GM19438 (cell line): ENCODE results near the gene MRAP.

Experiments
- ATAC-seq: cut with Tn5 transposase; IDR thresholded peaks from one replicate; pipeline ENCODE4 v1.9.1; 2021; ENCODE audit warnings: low read depth; ENCODE audit not compliant: unreplicated experiment

Gene MRAP

DNA sequence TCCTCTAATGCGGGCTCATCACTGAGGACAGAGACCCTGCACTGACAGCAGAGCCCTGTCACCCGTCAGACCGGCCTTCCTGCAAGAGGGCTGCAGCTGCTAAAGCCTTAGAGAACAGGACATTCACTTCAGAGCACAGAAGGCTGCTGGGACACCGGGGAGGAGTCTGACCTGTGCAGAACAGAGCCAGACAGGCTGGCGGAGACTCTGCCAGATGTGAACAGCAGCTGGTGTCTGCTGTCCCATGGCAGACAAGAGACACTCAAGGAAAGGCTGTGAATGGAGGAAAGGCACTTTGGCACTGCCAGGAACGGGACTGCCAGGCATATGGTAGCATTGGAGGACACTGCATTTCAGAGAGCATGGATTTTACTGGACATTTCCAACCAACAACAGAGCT, 21.4 kb downstream of the MRAP start:
- ATAC-seq, result no peak

DNA sequence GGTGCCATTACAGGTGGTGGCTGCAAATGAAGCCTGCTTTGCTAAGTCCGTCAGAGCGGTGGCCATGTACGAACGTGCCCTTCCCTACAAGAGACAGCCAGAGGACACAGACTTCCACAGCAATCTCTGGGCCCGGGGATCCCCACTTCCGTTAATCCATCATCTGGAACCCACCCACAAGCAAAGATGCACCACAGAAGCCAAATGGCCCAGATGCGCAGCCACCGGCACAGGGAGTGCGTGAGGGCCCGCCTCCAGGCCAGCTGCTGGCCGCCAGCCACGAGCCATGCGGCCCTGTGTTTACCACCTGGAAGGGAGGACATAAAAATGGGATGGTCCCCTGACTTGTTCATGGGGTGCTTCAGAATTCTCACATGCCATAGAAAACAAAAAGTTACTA, 22.1 kb downstream of the MRAP start:
- ATAC-seq, result no peak

DNA sequence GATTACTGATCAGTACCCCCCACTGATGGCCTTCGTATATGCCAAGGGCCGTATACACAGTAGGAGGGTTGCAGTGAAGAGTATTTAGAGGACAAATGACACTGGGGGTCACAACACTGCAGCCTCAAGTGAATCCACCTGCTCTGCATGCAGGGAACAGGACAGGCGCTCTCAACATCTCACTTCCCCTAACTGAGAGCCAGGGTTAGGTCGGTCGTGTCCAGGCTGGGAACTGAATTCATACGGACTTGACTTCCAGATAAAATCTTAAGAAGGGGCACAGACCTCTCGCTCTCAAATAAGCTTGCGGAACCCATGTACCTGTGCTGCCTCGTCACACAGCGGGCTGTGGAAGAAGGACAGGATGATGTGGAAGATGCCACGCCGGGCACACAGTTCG, 22.8 kb downstream of the MRAP start:
- no peak for ATAC-seq

DNA sequence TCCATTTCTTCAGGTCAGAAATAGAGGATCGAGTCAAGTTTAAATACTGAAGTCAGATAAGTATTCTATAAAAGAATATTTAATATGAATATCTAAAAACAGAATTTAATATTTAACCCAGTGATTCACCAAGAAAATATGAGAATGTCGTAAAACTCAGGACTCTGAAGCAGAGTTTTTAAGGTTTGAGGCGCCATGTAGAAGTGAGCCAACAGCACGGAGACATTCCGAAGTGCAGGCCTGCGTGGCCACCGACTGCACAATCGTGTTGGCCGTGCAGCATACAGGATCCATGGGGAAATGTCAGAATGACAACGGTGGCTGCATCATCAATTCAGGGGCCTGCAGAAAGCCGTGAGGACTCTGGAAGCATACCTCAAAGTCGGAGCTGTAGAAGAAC, 23.4 kb downstream of the MRAP start:
- ATAC-seq, result no peak

DNA sequence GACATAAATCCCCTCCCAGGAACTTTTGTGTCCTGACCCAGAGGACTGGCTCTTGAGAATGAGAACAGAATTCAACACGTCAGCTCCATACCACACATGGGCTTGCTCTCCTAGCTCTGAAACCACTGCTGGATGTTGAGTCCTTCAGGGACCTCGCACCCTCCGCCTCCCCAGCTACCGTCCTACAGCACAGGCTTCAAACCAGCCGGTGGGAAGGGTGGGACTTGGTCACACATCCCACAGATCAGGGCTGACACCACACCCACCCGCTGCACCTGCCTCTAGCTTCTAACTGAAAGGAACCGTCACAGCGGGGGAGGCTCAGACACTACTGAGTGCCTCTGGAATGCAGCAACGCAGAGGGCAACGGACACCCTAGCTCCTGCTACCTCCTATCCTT, 24.0 kb downstream of the MRAP start:
- no peak for ATAC-seq

DNA sequence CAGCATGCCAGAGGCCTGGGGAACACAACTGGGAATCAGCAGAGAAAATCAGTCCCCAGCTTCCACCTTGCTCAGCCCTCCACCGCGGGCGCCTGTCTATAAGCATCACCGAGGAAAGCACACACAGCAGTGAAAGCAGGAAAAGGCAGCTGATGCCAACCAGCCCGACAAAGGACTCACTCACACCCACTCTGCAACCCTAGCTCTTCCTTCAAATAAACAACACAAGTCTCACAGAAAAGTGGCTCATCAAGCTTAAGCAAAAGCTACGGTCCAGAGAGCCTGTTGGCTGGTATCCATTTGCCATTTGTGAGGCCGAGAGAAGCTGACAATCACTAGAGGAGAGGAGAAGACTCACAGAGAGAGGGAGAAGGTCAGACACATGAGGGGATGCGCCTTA, 27.1 kb downstream of the MRAP start:
- no peak for ATAC-seq

DNA sequence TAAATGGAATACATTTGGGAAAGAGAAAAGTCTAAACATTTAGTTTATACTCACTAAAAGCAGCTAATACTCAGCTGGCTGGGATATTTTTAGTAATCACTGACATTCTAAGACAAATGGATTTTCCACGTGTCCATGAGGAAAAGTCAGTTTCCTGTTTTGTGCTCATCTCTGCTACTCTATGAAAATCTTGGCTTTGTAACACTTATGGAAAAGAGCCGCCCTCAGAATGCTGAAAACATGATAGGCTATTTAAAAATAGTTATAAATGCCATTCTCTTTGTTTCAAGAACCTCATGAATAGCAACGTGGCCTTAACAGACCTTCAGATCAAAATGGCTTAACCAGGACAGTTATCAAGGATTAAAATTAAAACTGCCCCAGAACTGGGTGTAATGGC, 29.9 kb downstream of the MRAP start:
- no peak for ATAC-seq

DNA sequence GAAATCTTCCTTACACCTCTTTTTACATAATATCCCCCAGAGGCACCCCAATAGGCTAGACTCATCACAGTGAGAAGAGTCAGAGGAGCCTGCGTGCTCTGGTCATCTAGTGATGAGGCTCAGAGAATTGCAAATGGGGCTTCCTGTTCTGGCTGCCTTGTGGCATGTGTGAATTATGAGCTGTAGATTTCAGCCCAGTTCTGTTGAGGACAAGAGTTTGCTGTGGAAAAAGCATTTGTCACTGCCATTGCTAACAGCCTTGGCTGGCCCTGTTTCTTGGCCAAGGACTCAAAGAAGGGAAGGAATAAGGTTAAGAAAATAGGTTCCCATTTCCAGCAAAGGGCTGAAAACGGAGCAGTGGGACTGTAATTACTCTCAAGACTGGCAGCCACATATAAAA, 30.7 kb downstream of the MRAP start:
- no peak for ATAC-seq

DNA sequence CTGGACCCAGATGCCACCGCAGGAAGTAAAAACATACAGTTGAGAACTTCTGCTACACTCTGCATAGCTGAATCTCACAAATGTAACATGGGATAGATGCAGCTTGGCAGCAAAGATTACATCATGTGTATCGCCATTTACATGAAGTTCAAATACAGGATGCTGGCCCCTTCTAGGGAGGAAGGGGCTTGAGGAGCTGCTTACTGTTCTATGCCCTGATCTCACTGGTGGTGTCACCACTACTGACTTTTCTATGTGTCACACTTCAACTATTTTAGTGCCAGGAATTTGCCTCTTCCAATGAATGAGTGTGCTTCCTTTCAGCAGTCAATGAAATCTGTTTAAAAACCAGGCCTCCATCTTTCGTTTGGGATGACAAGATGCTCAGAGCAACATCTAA, 31.1 kb downstream of the MRAP start:
- no peak for ATAC-seq

DNA sequence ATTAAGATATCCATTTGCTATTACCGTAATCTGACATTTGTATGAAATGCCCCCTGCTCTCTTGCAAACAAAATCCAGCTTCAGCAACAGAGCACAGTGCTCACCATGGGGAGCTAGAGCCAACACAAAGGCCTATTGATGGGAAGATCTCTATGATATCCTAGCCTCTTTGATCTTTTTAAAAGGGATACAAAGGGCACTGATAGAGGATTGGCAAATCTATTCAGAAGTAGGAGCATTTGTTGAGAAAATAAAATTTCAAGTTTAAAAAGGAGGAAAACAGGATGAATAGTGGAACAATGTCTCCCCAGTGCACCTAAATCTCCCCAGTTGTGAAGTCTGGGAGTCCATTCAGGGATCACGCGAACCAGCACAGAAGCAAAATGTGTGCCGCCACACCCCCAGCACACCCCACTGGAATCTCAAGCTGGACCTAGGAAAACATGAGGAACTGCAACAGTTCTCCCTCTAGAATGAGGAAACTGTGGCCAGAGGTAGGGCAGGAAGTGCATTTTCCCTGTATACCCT, 32.2 kb downstream of the MRAP start:
- no peak for ATAC-seq

DNA sequence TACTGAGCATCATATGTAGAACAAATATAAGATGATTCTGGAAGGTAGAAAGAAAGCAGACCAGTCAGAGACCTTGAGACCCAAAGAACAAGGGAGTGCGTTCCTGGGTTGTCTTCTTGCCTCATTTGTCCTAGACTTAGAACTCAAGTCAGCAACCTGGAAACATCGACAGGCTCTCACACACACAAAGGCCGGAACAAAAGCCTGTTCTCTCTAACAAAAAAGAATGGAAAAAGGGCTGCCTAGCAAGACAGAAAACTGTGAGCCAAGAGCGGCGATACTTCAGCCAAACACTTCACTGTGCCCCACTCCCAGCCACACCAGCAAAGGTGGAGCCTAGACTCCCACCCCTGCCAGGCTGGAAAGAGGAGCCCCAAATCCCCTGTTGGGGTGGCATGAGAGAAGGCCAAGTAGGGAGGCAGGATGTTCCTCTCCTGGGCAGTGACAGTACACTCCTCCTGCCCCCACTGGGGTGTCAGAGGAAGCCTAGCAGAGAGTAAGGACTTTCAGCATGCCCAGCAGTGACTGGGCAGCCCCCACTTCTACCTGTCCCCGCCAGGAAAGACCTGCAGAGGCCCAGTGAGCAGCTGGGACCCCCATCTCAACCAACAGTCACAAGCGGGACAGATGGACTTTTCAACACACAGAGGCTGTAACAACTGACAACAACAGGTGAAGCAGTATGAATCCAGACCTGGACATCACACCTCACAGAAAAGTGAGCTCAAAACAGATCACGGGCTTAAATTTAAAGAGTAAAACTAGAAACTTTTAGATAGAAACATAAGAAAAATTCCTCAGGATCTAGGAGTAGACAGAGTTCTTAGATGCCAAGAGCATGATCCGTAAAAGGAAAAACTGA, 33.0 kb downstream of the MRAP start:
- no peak for ATAC-seq

DNA sequence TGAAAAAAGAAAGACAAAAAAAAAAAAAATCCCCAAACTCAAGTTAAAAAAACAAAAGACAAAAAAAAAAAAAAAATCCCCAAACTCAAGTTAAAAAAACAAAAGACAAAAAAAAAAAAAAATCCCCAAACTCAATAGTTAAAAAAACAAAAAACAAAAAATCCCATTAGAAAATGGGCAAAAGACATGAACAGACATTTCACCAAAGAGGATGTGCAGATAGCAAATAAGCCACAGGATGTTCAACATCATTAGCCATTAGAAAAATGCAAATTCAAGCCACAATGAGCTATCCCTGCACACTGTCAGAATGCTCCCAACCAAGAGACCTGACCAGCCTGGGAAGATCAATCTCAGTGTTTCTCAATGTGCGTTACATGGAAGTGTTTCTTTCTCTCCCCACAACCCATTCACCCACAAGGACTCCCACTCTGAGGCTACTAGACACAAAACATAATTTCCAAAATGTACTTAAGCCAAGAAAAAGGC, 33.9 kb downstream of the MRAP start:
- ATAC-seq, result no peak

DNA sequence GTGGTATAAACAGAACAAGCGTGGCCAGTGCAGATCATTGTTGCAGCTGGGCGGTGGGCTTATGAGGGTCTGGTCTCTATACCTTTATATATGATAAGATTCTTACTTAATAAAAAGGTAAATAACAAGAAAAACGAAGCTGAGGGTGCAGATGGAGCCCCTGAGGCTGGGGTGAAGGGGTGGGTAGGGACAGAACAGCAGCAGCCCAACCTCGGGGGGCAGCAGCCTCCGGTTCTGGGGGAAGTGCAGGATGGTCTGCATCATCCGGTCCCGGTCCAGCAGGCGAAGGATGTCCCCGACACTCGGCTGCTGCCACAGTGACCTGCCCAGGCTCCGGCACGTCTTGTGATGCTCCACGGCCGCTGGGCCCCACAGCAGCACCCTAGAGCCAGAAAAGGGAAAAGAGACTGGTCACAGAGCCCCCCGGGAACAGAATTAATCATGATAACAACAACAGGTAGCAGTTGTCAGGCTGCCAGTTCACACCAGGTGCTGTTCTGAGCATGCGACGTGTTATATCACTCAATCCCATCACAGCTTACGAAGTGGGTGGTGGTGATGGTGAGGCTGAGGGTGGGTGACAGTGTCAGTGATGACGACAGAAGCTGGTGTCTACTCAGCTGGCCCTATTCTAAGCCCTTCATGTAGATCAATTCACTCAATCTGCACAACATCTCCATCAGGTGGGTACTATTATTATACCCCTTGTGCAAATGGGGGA, 35.5 kb downstream of the MRAP start:
- ATAC-seq, result no peak

DNA sequence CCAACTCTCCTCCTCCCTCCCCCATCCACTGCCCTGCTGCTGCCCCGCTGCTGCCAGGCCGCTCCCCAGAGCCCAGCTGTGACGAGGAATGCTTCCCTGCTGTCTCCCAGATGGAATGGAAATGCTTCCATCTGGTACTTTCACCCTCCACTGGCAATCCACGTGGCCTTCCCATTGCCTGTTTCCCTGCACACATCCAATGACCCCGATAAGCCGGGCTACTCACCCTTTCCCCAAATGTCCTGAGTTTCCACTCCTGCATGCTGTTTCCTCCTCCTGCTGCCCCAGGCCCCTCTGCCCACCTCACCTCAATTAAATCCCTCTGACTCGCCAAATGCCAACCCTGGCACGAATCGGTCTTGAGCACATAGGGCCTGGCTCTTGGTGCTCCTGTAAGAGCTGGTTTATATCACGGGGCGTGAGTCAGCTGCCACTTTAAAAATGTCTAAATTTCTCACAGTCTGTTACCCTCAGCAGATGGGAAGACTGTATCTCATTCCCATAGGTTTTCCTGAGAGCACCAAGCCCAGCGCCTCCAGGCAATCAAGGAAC, 36.4 kb downstream of the MRAP start:
- ATAC-seq, result no peak

DNA sequence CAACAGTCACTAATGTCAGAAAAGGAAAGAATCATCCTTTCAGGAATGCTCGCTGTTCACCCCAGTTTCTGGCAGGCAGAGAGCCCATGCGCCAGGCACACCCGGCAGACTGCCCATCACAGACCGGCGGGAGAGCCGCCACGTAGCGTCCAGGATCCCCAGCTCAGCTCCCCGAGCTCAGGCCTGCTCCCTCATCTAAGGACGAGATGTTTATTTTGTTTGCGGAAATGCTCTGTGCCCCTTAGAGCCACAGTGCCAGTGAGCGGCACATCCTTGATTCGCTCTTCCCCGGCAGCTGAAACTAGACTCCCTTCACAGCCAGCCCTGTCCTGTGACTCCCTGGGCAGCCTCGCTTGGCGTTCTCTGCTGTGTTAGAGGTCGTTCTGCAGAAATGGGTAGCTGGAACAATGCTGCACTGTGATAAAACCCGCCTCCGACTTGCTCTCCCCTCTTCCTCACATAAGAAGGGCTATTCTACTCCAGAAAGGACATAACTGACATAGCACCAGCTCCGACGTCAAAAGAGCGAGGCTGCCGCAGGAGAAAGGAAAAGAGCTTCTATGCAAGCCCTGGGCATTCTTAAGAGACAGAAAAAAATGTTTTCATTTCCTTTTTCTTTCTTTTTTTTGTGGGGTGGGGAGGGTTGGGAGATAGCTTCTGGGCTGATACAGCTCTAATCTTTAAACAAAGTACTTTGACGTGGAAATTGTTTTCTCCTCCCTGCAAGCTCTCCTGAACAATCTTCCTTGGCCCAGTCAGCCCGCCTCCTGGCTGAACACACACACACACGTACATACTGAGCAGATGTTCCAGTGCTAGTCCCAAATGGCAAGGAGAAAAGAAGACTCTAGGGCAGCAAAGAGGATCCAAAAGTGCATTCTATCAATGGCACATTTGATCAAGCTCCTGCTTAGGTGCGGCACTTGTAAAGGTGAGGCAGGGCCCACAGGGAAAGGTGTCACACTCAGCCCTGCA, 37.2 kb downstream of the MRAP start:
- no peak for ATAC-seq

DNA sequence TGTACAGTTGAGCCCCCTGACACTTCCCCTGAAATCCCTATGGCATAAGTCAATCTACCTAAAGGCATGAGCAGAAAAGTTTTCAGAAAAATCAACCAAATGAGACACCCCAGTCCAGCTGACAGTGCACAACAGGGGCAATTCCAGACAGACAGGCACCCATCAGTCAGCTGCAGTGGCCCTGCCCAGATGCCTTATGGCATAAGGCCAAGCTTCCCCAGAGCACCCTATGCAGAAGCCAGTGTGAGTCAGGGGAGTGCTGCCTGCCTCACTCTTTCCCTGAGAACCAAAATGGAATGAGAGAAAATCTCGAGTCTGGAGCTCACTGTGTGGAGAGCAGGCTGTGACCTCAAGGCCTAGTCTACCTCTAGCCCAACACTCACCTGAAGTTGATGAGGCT, 38.1 kb downstream of the MRAP start:
- ATAC-seq, result no peak

DNA sequence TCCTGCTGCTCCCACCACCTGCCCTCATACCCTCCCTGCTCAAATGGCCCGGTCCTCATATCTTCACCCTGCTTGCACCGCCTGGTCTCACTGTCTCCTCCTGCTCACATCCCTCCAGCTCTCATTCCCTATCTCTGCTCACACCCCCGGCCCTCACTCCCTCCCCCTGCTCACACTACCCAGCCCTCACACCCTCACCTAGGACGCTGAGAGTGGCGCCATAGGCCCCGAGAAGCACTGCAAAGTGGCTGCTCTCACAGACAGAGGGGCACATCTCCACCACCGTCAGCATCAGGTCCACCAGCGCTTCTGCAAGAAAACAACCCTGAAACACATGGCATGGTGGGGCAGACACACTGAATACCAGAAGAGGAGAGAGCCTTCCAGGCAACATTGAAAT, 38.6 kb downstream of the MRAP start:
- ATAC-seq, result no peak

DNA sequence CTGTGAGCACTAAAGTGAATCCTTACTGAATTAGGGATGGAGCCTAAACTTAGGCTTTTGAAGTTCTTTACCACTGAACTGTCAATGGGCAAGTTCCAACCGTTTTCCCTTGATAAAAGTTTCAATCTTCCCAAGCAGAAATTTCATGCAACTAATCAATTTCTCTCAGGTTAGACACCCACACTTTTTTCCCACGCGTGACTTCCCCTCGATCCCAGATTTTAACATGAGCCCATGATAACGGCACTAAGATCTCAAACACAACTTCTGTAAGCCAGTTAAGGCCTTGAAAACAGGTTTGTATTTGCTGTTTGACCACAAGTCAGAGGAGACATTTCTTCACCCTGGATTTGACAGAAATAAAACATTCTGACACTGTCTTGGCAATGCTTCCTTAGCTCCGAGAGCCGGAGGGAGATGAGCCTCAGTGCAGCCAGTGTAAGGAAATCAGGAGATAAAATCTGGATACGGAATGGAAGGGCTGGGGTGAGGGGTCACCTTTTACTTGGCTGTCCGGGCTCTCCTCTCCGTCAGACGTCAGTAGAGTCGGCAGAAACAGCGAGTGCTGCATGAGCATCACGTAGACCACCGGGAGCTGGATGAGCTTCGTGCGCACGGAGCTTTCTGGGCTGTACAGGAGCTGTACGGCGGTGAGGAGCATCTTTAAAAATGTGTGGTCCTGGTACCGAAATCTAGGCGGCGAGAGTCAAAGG, 39.7 kb downstream of the MRAP start:
- ATAC-seq, result no peak
